GM19238 (cell line): ENCODE measurements around the gene WNT9B.

ENCODE experiments used
- DNase-seq: peaks from one replicate; pipeline ENCODE4 v3.0.0; 2011; ENCODE audit warnings: low spot score; ENCODE audit not compliant: insufficient read length

The WNT9B gene

GRCh38 chr17:46851029-46851741 is at the start of gene WNT9B:
Gene WNT9B (plus strand): TSS chr17:46851583. CDS start chr17:46851639, 56 bp downstream.
- DNase-seq, result no peak

- DNase-seq, result no peak
Measured at GRCh38 chr17:46802800-46803199, 48.6 kb upstream of the WNT9B start.

GRCh38 chr17:46803544-46803943 is 47.8 kb upstream of the WNT9B start:
- DNase-seq, result no peak

GRCh38 chr17:46805771-46806170 is 45.6 kb upstream of the WNT9B start:
- DNase-seq, result no peak

GRCh38 chr17:46809110-46809571 is 42.2 kb upstream of the WNT9B start:
- no peak for DNase-seq

- no peak for DNase-seq
Measured at GRCh38 chr17:46810837-46811236, 40.5 kb upstream of the WNT9B start.

- DNase-seq, result no peak
Measured at GRCh38 chr17:46811978-46812583, 39.3 kb upstream of the WNT9B start.

- no peak for DNase-seq
Measured at GRCh38 chr17:46812624-46813318, 38.6 kb upstream of the WNT9B start.

GRCh38 chr17:46813920-46814319 is 37.5 kb upstream of the WNT9B start:
- no peak for DNase-seq

- no peak for DNase-seq
Measured at GRCh38 chr17:46814446-46814845, 36.9 kb upstream of the WNT9B start.

GRCh38 chr17:46815474-46816353 is 35.7 kb upstream of the WNT9B start:
- DNase-seq, result no peak

GRCh38 chr17:46817151-46817900 is 34.1 kb upstream of the WNT9B start:
- DNase-seq, result no peak

- DNase-seq, result no peak
Measured at GRCh38 chr17:46817901-46818209, 33.5 kb upstream of the WNT9B start.

GRCh38 chr17:46818316-46818928 is 33.0 kb upstream of the WNT9B start, which contains the start of gene WNT3:
Gene WNT3 (minus strand): TSS chr17:46818692. CDS start chr17:46818597, 95 bp downstream.
- no peak for DNase-seq

GRCh38 chr17:46818929-46819859 is 32.2 kb upstream of the WNT9B start:
- DNase-seq, result no peak

- no peak for DNase-seq
Measured at GRCh38 chr17:46819906-46820351, 31.5 kb upstream of the WNT9B start.

GRCh38 chr17:46820592-46821450 is 30.6 kb upstream of the WNT9B start:
- DNase-seq, result no peak
